H9 (cell line): ENCODE measurements around the gene EHD3. TPM values are rescaled to one million over a fixed set of nuclear protein-coding genes. Genes with fewer than 3 reads are reported as not detected.

Experiments used
- DNase-seq: peaks from one replicate; pipeline ENCODE4 v3.0.0-alpha.2; 2017
- H2AFZ ChIP-seq: one replicate; pipeline ENCODE4 v1.6.1; 2013; ENCODE audit warnings: mild to moderate bottlenecking, low read length, control low read depth, moderate library complexity
- H2AK5ac ChIP-seq: 2 replicates; pipeline ENCODE4 v1.6.1; 2013; ENCODE audit warnings: low read length, control low read depth, mixed read lengths; ENCODE audit not compliant: insufficient read length
- H2BK120ac ChIP-seq: one replicate; pipeline ENCODE4 v1.6.1; 2013; ENCODE audit warnings: low read depth, mild to moderate bottlenecking, low read length, control low read depth, inconsistent platforms; ENCODE audit not compliant: poor library complexity, severe bottlenecking
- H2BK12ac ChIP-seq: 2 replicates; pipeline ENCODE4 v1.6.1; 2013; ENCODE audit warnings: low read length, control low read depth, mixed read lengths, low read depth; ENCODE audit not compliant: insufficient read length
- H2BK15ac ChIP-seq: 2 replicates; pipeline ENCODE4 v1.6.1; 2013; ENCODE audit warnings: low read depth, low read length, control low read depth
- H2BK20ac ChIP-seq: one replicate; pipeline ENCODE4 v1.6.1; 2013; ENCODE audit warnings: low read depth, mild to moderate bottlenecking, low read length, control low read depth, inconsistent platforms; ENCODE audit not compliant: poor library complexity, severe bottlenecking
- H2BK5ac ChIP-seq: 2 replicates; pipeline ENCODE4 v1.6.1; 2013; ENCODE audit warnings: low read length, control low read depth, mixed read lengths; ENCODE audit not compliant: insufficient read length
- H3K14ac ChIP-seq: 2 replicates; pipeline ENCODE4 v1.6.1; 2013; ENCODE audit warnings: low read length, control low read depth; ENCODE audit not compliant: insufficient read depth
- H3K18ac ChIP-seq: 2 replicates; pipeline ENCODE4 v1.6.1; 2013; ENCODE audit warnings: low read depth, mild to moderate bottlenecking, mixed read lengths, low read length, control low read depth; ENCODE audit not compliant: insufficient read length
- H3K23ac ChIP-seq: 2 replicates; pipeline ENCODE4 v1.6.1; 2013; ENCODE audit warnings: low read length, control low read depth, mixed read lengths, low read depth; ENCODE audit not compliant: insufficient read length
- H3K23me2 ChIP-seq: 2 replicates; pipeline ENCODE4 v1.6.1; 2013; ENCODE audit warnings: low read depth, mild to moderate bottlenecking, mixed read lengths, low read length, control low read depth; ENCODE audit not compliant: insufficient read length, poor library complexity, severe bottlenecking
- H3K27ac ChIP-seq: 2 replicates; pipeline ENCODE4 v1.5.1; 2013; ENCODE audit warnings: low read length, control low read depth, mixed read lengths, low read depth; ENCODE audit not compliant: insufficient read length
- H3K27me3 ChIP-seq: 2 replicates; pipeline ENCODE4 v1.6.1; 2013; ENCODE audit warnings: low read length, control low read depth, inconsistent platforms; ENCODE audit not compliant: insufficient read depth
- H3K4ac ChIP-seq: 2 replicates; pipeline ENCODE4 v1.6.1; 2013; ENCODE audit warnings: low read depth, mild to moderate bottlenecking, control low read depth, inconsistent platforms, low read length, moderate library complexity
- H3K4me1 ChIP-seq: 2 replicates; pipeline ENCODE4 v1.6.1; 2013; ENCODE audit warnings: low read length, control low read depth, inconsistent platforms; ENCODE audit not compliant: insufficient read depth
- H3K4me2 ChIP-seq: 2 replicates; pipeline ENCODE4 v1.6.1; 2013; ENCODE audit warnings: low read length, control low read depth, mixed read lengths; ENCODE audit not compliant: insufficient read length, insufficient read depth
- H3K56ac ChIP-seq: 2 replicates; pipeline ENCODE4 v1.6.1; 2013; ENCODE audit warnings: low read depth, mild to moderate bottlenecking, mixed read lengths, low read length, control low read depth; ENCODE audit not compliant: insufficient read length
- H3K79me1 ChIP-seq: 2 replicates; pipeline ENCODE4 v1.6.1; 2013; ENCODE audit warnings: low read depth, mild to moderate bottlenecking, moderate library complexity, low read length, control low read depth, inconsistent platforms; ENCODE audit not compliant: insufficient read depth, poor library complexity, severe bottlenecking
- H3K79me2 ChIP-seq: 2 replicates; pipeline ENCODE4 v1.6.1; 2013; ENCODE audit warnings: low read length, control low read depth, inconsistent platforms; ENCODE audit not compliant: insufficient read depth
- H3K9ac ChIP-seq: 2 replicates; pipeline ENCODE4 v1.6.1; 2013; ENCODE audit warnings: low read length, control low read depth, mixed read lengths; ENCODE audit not compliant: insufficient read length; ENCODE audit errors: extremely low read depth
- H3K9me3 ChIP-seq: one replicate; pipeline ENCODE4 v1.6.1; 2013; ENCODE audit warnings: low read depth, low read length, inconsistent platforms; ENCODE audit not compliant: control insufficient read depth
- H3T11ph ChIP-seq: one replicate; pipeline ENCODE4 v1.6.1; 2013; ENCODE audit warnings: mild to moderate bottlenecking, low read length, control low read depth, inconsistent platforms
- H4K20me1 ChIP-seq: one replicate; pipeline ENCODE4 v1.6.1; 2013; ENCODE audit not compliant: control insufficient read depth, insufficient read length, insufficient read depth
- H4K5ac ChIP-seq: 2 replicates; pipeline ENCODE4 v1.6.1; 2013; ENCODE audit warnings: low read depth, mild to moderate bottlenecking, mixed read lengths, low read length, control low read depth; ENCODE audit not compliant: insufficient read length
- H4K8ac ChIP-seq: replicated peaks from 2 replicates; pipeline ENCODE4 v1.6.1; 2013; ENCODE audit warnings: low read length, control low read depth, mixed read lengths, low read depth; ENCODE audit not compliant: insufficient read length
- H4K91ac ChIP-seq: 2 replicates; pipeline ENCODE4 v1.6.1; 2013; ENCODE audit warnings: low read depth, mild to moderate bottlenecking, moderate library complexity, mixed read lengths, low read length, control low read depth; ENCODE audit not compliant: insufficient read length
- H3K27ac Mint-ChIP-seq, 3 experiments: 2 replicates in 2 of 3; 3 replicates in 1 of 3; pipeline ENCODE4 v1.8.0; 2020 to 2021; ENCODE audit warnings: mixed read lengths in 3 of 3, mild to moderate bottlenecking in 1 of 3, moderate library complexity in 1 of 3
- H3K27me3 Mint-ChIP-seq: 2 replicates; pipeline ENCODE4 v1.8.0; 2021; ENCODE audit warnings: low read depth, mild to moderate bottlenecking, moderate library complexity, mixed read lengths
- H3K36me3 Mint-ChIP-seq, 3 experiments: 2 replicates in 2 of 3; 3 replicates in 1 of 3; pipeline ENCODE4 v1.8.0; 2020 to 2021; ENCODE audit warnings: low read depth in 3 of 3, mixed read lengths in 3 of 3; ENCODE audit not compliant: insufficient read depth in 1 of 3
- H3K4me1 Mint-ChIP-seq, 2 experiments: 2 replicates each; pipeline ENCODE4 v1.8.0; 2020; ENCODE audit warnings: mixed read lengths in 2 of 2
- H3K4me3 Mint-ChIP-seq, 2 experiments: 2 replicates in 1 of 2; 3 replicates in 1 of 2; pipeline ENCODE4 v1.8.0; 2020 to 2021; ENCODE audit warnings: mild to moderate bottlenecking in 2 of 2, mixed read lengths in 2 of 2, moderate library complexity in 1 of 2
- H3K9me3 Mint-ChIP-seq, 2 experiments: 2 replicates in 1 of 2; 3 replicates in 1 of 2; pipeline ENCODE4 v1.8.0; 2020; ENCODE audit warnings: mild to moderate bottlenecking in 2 of 2, mixed read lengths in 2 of 2, moderate library complexity in 1 of 2
- CTCF ChIP-seq: fragments of 200-600 bp; sonication (generic); conservative IDR thresholded peaks from 3 replicates; pipeline ENCODE4 v1.8.0; 2021; ENCODE audit warnings: antibody characterized with exemption, mild to moderate bottlenecking
- WGBS: extraction: QIAGEN DNeasy Blood & Tissue Kit; methylation state at CpG from one replicate; pipeline ENCODE4 v1.1.7; 2013; ENCODE audit warnings: missing lambda C conversion rate, low lambda C conversion rate, mixed read lengths; ENCODE audit not compliant: insufficient read length; ENCODE audit errors: extremely low coverage; 5-methylcytosine and 5-hydroxymethylcytosine counted together
- total RNA-seq: library from RNA; stranded (reverse); gene quantifications from 2 replicates; pipeline ENCODE4 v1.2.1, GENCODE V29; 2021

EHD3 gene
- total RNA-seq, 1 experiment from 2014 or later = 8.3 TPM

GRCh38 chr2:31200972-31201371, 33.0 kb upstream of the EHD3 start:
- H3K27ac Mint-ChIP-seq = no peak overlapping the region
- H3K4ac ChIP-seq = no peak overlapping the region
- no peak overlapping the region for H2AK5ac ChIP-seq
- no peak overlapping the region for H2BK20ac ChIP-seq
- no peak overlapping the region for H4K91ac ChIP-seq
- peaks cover 6% of the 10 kb centered on the region for H3K27me3 Mint-ChIP-seq
- H3K9me3 ChIP-seq = no peaks in the 10 kb centered on the region
- no peaks in the 10 kb centered on the region for H3K9me3 Mint-ChIP-seq
- no peak overlapping the region for H3K56ac ChIP-seq
- no peak overlapping the region for H2BK15ac ChIP-seq
- H3K4me1 ChIP-seq = no peaks in the 10 kb centered on the region
- no peak overlapping the region for H3K27ac ChIP-seq
- no peaks in the 10 kb centered on the region for H3K27me3 ChIP-seq
- no peak overlapping the region for H3K18ac ChIP-seq
- H3T11ph ChIP-seq = no peak overlapping the region
- H3K4me3 Mint-ChIP-seq = no peak overlapping the region
- H3K9ac ChIP-seq = no peak overlapping the region
- H3K23me2 ChIP-seq = no peaks in the 10 kb centered on the region
- no peaks in the 10 kb centered on the region for H4K20me1 ChIP-seq
- H3K23ac ChIP-seq = no peak overlapping the region
- no peak for TF ChIP-seq CTCF
- H2BK120ac ChIP-seq = no peak overlapping the region
- DNase-seq = no peak
- H4K8ac ChIP-seq = no peak overlapping the region
- H2AFZ ChIP-seq = no peak overlapping the region
- WGBS = no CpG with 5 or more reads among the region's 9 CpGs
- no peak overlapping the region for H4K5ac ChIP-seq
- H3K79me1 ChIP-seq = no peaks in the 10 kb centered on the region
- no peaks in the 10 kb centered on the region for H3K36me3 Mint-ChIP-seq
- H3K14ac ChIP-seq = no peak overlapping the region
- no peak overlapping the region for H2BK5ac ChIP-seq
- H3K4me2 ChIP-seq = no peak overlapping the region
- H2BK12ac ChIP-seq = no peak overlapping the region
- no peaks in the 10 kb centered on the region for H3K79me2 ChIP-seq
- H3K4me1 Mint-ChIP-seq = no peaks in the 10 kb centered on the region
